Natural killer cell (primary cell): ENCODE measurements around the gene ERFL. TPM values are rescaled to one million over a fixed set of nuclear protein-coding genes. Genes with fewer than 3 reads are reported as not detected.

ENCODE experiments used
- ATAC-seq, 3 donors: fragments of 150-1000 bp in 2 of 3; fragments of 200-7000 bp in 1 of 3; cut with Tn5 transposase; 1 replicate in 1 of 3; 2 replicates in 2 of 3; pipeline ENCODE4 v1.10.0; 2021; ENCODE audit warnings: mild to moderate bottlenecking in 2 of 3, moderate library complexity in 2 of 3
- DNase-seq, 2 donors: peaks; one replicate each; pipeline versions ENCODE4 v3.0.0 to v3.0.0-alpha.2; 2013 to 2021; ENCODE audit warnings: mixed read lengths in 1 of 2
- H3K27ac ChIP-seq: one replicate; pipeline ENCODE4 v1.5.1; 2013; ENCODE audit warnings: mild to moderate bottlenecking, low read length
- H3K27me3 ChIP-seq: one replicate; pipeline ENCODE4 v1.6.1; 2013; ENCODE audit warnings: low read length; ENCODE audit not compliant: control insufficient read depth, insufficient read depth
- H3K36me3 ChIP-seq: one replicate; pipeline ENCODE4 v1.6.1; 2013; ENCODE audit warnings: low read length; ENCODE audit not compliant: control insufficient read depth, insufficient read depth
- H3K4me1 ChIP-seq: one replicate; pipeline ENCODE4 v1.6.1; 2013; ENCODE audit warnings: low read length; ENCODE audit not compliant: control insufficient read depth, insufficient read depth
- H3K4me3 ChIP-seq: one replicate; pipeline ENCODE4 v1.5.1; 2013; ENCODE audit warnings: low read length
- H3K9me3 ChIP-seq: one replicate; pipeline ENCODE4 v1.6.1; 2013; ENCODE audit warnings: low read length; ENCODE audit not compliant: control insufficient read depth, insufficient read depth
- H3K27ac Mint-ChIP-seq, 2 donors: one replicate each; pipeline ENCODE4 v1.8.0; 2022; ENCODE audit warnings: mild to moderate bottlenecking in 2 of 2, mixed read lengths in 2 of 2, moderate library complexity in 1 of 2
- H3K27me3 Mint-ChIP-seq, 2 donors: one replicate each; pipeline ENCODE4 v1.8.0; 2022; ENCODE audit warnings: low read depth in 2 of 2, mixed read lengths in 2 of 2
- H3K36me3 Mint-ChIP-seq: one replicate; pipeline ENCODE4 v1.8.0; 2022; ENCODE audit warnings: mixed read lengths
- H3K4me1 Mint-ChIP-seq, 2 donors: one replicate each; pipeline ENCODE4 v1.8.0; 2022; ENCODE audit warnings: mixed read lengths in 2 of 2
- H3K4me3 Mint-ChIP-seq: one replicate; pipeline ENCODE4 v1.8.0; 2022; ENCODE audit warnings: mild to moderate bottlenecking, moderate library complexity, mixed read lengths
- H3K9me3 Mint-ChIP-seq, 2 donors: one replicate each; pipeline ENCODE4 v1.8.0; 2022; ENCODE audit warnings: mixed read lengths in 2 of 2
- WGBS: methylation state at CpG from one replicate; pipeline ENCODE4 v1.1.7; 2013; ENCODE audit warnings: missing lambda C conversion rate; ENCODE audit not compliant: insufficient coverage; 5-methylcytosine and 5-hydroxymethylcytosine counted together
- intact Hi-C: fragments of 100-400 bp; cut with micrococcal nuclease; formaldehyde crosslinking; loops from one replicate; pipeline ENCODE4 v1.14.2; 2022
- total RNA-seq, 4 donors: library from RNA; stranded (reverse); fragments of 120-200 nt in 1 of 4; gene quantifications; one replicate each; pipeline versions ENCODE4 v1.2.3 to v1.2.4, GENCODE V29; 2013 to 2022
- TF ChIP-seq, protein P1 (sequence below): fragments of 200-600 bp; IDR thresholded peaks from one replicate; pipeline ENCODE4 v1.8.0; 2022; ENCODE audit warnings: antibody characterized with exemption

ERFL gene
- total RNA-seq, 3 donors from 2014 or later (not counting 1 experiment from before 2014, with no cell fraction given), result 1.1 to 2.1 (median 1.5) TPM

GRCh38 chr19:41926028-41926762 lies 2.1 kb downstream of the ERFL start:
- ATAC-seq (no peak), DNase-seq (no peak)
- peaks cover 29 to 45% of the 10 kb centered on the region in 2 donors for H3K4me1 Mint-ChIP-seq
- Histone ChIP-seq H3K4me3 (no peak overlapping the region), H3K27ac (no peak overlapping the region), H3K36me3 (no peaks in the 10 kb centered on the region), H3K27me3 (peaks cover 53% of the 10 kb centered on the region), H3K9me3 (no peaks in the 10 kb centered on the region), H3K4me1 (peaks cover 44% of the 10 kb centered on the region)
- no peak overlapping the region for H3K4me3 Mint-ChIP-seq
- H3K27ac Mint-ChIP-seq, result no peak overlapping the region
- 60% methylated on average over 27 of the region's 27 CpGs for WGBS
- peaks cover 14 to 21% of the 10 kb centered on the region in 2 donors for H3K27me3 Mint-ChIP-seq
- TF ChIP-seq, protein P1, sequence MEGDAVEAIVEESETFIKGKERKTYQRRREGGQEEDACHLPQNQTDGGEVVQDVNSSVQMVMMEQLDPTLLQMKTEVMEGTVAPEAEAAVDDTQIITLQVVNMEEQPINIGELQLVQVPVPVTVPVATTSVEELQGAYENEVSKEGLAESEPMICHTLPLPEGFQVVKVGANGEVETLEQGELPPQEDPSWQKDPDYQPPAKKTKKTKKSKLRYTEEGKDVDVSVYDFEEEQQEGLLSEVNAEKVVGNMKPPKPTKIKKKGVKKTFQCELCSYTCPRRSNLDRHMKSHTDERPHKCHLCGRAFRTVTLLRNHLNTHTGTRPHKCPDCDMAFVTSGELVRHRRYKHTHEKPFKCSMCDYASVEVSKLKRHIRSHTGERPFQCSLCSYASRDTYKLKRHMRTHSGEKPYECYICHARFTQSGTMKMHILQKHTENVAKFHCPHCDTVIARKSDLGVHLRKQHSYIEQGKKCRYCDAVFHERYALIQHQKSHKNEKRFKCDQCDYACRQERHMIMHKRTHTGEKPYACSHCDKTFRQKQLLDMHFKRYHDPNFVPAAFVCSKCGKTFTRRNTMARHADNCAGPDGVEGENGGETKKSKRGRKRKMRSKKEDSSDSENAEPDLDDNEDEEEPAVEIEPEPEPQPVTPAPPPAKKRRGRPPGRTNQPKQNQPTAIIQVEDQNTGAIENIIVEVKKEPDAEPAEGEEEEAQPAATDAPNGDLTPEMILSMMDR, result no peak
- intact Hi-C loops, result no loop called here
- no peaks in the 10 kb centered on the region for H3K36me3 Mint-ChIP-seq
- no peaks in the 10 kb centered on the region for H3K9me3 Mint-ChIP-seq

GRCh38 chr19:41925208-41926003 lies 2.8 kb downstream of the ERFL start:
- no peaks in the 10 kb centered on the region for H3K9me3 ChIP-seq
- H3K4me1 ChIP-seq, result peaks cover 45% of the 10 kb centered on the region
- TF ChIP-seq, protein P1, result no peak
- H3K4me1 Mint-ChIP-seq, result peaks cover 28 to 47% of the 10 kb centered on the region in 2 donors
- no peak overlapping the region for H3K27ac Mint-ChIP-seq
- no peak overlapping the region for H3K4me3 Mint-ChIP-seq
- intact Hi-C loops, result no loop called here
- no peak overlapping the region for H3K27ac ChIP-seq
- H3K36me3 ChIP-seq, result no peaks in the 10 kb centered on the region
- H3K36me3 Mint-ChIP-seq, result no peaks in the 10 kb centered on the region
- WGBS, result 74% methylated on average over 7 of the region's 7 CpGs
- peaks cover 56% of the 10 kb centered on the region for H3K27me3 ChIP-seq
- no peaks in the 10 kb centered on the region for H3K9me3 Mint-ChIP-seq
- no peak overlapping the region for H3K4me3 ChIP-seq
- no peak for DNase-seq
- H3K27me3 Mint-ChIP-seq, result peaks cover 14 to 26% of the 10 kb centered on the region in 2 donors
- ATAC-seq, result no peak

GRCh38 chr19:41924151-41925145 lies 3.8 kb downstream of the ERFL start:
- ATAC-seq (no peak), DNase-seq (no peak)
- H3K27me3 ChIP-seq, result peaks cover 51% of the 10 kb centered on the region
- Mint-ChIP-seq H3K4me1 (peaks cover 18 to 37% of the 10 kb centered on the region in 2 donors), H3K27me3 (peaks cover 14 to 26% of the 10 kb centered on the region in 2 donors), H3K36me3 (no peaks in the 10 kb centered on the region), H3K27ac (no peak overlapping the region), H3K4me3 (no peak overlapping the region), H3K9me3 (no peaks in the 10 kb centered on the region)
- intact Hi-C loops, result no loop called here
- peaks cover 36% of the 10 kb centered on the region for H3K4me1 ChIP-seq
- TF ChIP-seq, protein P1, result no peak
- H3K9me3 ChIP-seq, result no peaks in the 10 kb centered on the region
- WGBS, result 59% methylated on average over 11 of the region's 13 CpGs
- no peak overlapping the region for H3K27ac ChIP-seq
- no peak overlapping the region for H3K4me3 ChIP-seq
- no peaks in the 10 kb centered on the region for H3K36me3 ChIP-seq
